Stimulated activated CD4-positive, alpha-beta T cell treated with anti-CD3 and anti-CD28 coated beads, Interleukin-15, amount 100 ng/mL, for 48 hours (primary cell): ENCODE measurements around the gene THOC2.
A peak's percentile ranks its signal among the peaks of the same experiment; 100 is the strongest.
"Not testable (repeated sequence)": the region's sequence is repeated elsewhere in the genome, so short reads cannot be mapped to it uniquely, and the experiment has no call there.

Experiments used
- DNase-seq, 2 donors: peaks; one replicate each; pipeline ENCODE4 v3.0.0-alpha.2; 2020; ENCODE audit warnings: low read depth in 2 of 2

THOC2 gene

GRCh38 chrX:123738378-123738940 is 5.6 kb upstream of the THOC2 start:
- DNase-seq, result no peak

DNA sequence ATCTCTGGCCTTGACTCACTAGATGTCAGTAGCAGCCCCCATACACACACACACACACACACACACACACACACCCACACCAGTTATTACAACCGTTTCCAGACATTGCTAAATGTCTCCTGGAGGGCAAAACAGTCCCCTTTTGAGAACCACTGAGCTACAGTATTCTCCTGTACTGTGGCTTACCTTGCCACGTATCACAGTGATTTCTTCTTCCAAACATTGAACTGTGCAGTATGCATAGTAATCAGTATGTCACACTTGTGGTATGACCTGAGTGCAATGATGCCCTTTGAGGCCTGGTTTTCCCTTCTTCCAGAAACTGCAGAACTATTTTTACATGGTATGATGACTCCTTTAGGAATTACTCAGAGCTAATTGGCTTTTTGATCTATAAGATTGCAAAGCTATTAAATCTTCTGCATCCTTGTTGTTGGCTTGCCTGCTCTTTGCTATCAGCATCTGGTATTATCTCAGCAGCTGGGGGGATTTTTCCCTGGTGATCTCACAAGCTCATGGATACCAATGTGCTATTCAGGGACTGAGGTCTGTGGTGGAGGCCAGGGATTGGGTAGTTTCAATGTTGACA is 3.6 kb upstream of the THOC2 start:
- DNase-seq, result no peak

GRCh38 chrX:123735137-123735536 is 2.3 kb upstream of the THOC2 start:
- not testable (repeated sequence) for DNase-seq

DNA sequence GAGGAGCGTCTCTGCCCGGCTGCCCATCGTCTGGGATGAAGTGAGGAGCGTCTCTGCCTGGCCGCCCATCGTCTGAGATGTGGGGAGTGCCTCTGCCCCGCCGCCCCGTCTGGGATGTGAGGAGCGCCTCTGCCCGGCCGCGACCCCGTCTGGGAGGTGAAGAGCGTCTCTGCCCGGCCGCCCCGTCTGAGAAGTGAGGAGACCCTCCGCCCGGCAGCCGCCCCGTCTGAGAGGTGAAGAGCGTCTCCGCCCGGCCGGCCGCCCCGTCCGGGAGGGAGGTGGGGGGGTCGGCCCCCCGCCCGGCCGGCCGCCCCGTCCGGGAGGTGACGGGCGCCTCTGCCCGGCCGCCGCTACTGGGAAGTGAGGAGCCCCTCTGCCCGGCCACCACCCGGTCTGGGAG is 1.2 kb upstream of the THOC2 start:
- not testable (repeated sequence) for DNase-seq

GRCh38 chrX:123731987-123732669 is 724 bp downstream of the THOC2 start:
- DNase-seq, result no peak

DNA sequence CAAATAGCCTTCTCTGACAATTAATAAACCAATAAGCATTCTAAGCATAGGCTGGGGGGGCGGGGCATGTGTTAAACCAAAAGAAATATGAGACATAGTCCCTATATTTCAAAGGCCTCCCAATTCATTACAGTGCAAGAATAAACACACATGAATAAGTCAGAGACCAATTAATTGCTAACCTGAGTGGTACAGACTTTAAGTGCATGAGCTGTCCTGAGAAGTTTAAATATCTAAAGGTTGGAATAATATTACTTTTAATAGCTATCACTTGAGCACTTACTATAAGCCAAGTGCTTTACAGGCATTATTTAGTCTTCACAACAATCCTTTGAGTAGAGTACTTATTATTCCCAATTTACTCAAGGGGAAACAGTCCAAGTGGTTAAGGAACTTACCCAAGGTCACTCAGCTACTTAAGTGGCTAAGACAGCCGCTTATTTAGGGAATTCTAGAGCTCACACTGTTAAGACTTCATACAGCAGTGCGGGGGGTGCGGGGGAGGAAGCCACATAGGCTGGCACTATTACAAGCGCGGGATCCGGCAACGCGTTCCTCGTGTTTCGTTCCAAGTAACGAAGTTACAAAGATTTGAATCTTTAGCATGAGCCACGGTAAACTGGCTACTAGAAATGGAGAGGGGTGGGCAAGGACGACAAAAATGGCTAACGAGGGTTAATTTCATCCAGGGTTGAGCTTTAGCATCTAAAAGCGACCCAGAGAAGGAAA is 1.4 kb downstream of the THOC2 start:
- DNase-seq, result peak in 1 of 2 donors; percentile 5

GRCh38 chrX:123728554-123728953 is 4.3 kb downstream of the THOC2 start:
- DNase-seq, result no peak

DNA sequence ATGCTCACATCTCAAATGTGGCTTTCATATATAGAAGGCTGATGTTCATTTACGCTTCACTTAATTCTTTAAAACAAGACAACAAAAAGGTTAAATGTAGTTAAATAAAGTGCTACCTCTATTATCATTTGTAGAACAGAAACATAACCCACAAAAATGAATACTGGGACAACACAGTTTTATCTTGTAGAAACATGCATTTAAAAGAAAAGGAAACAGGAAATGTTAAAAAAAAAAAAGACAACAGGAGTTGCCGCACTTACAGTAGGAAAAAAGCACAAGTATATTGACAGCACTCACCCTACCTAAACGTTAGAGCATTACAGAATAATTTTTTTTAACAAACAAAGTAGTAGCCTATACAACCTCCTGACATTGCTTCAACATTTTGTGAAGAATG is 4.8 kb downstream of the THOC2 start:
- no peak for DNase-seq

DNA sequence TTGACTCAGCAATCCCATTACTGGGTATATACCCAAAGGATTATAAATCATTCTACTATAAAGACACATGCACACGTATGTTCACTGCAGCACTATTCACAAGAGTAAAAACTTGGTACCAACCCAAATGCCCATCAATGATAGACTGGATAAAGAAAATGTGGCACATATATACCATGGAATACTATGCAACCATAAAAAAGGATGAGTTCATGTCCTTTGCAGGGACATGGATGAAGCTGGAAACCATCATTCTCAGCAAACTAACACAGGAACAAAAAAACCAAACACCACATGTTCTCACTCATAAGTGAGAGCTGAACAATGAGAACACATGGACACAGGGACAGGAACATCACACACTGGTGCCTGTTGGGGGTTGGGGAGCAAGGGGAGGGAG is 10.7 kb downstream of the THOC2 start:
- not testable (repeated sequence) for DNase-seq

DNA sequence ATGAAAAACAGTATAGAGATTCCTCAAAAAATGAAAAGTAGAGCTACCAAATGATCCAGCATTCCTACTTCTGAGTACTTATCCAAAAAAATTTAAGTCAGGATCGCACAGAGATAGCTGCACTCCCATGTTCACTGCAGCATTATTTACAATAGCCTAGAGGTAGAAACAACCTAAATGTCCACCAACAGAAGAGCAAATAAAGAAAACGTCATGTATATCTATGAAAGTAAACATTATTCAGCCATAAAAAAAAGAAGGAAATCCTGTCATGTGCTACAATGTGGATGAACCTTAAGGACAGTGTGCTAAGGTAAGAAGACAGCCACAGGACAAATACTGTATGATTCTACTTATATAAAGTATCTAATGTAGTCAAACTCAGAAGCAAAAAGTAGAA is 12.4 kb downstream of the THOC2 start:
- no peak for DNase-seq

DNA sequence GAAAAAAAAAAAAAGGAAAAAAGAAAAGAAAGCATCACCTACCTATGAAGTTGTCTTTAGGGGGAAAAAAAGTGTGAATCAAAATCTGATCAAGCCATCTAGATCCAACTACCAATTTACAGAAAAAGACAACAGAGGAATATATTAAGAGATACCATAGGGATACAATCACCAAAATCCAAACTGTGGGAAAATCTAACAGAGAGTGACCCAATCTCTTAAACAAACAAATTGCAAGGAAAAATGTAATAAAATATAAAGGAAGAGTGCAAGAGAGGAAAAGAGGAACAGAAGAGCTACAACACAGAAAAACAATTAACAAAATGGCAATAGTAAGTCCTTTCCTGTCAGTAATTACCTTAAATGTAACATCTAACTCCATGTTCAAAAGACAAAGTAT is 19.0 kb downstream of the THOC2 start:
- no peak for DNase-seq

DNA sequence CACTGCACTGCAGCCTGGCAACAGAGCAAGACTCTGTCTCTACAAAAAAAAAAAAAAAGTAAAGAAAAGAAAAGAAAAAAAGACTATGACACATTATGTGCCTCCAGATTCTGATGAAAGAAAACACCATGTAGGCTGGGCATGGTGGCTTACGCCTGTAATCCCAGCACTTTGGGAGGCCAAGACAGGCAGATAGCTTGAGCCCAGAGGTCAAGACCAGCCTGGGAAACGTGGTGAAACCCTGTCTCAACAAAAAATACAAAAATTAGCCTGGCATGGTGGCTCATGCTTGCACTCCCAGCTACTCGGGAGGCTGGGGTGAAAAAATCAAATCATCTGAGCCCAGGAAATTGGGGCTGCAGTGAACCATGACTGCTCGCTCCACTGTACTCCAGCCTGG is 19.4 kb downstream of the THOC2 start:
- DNase-seq, result no peak

- not testable (repeated sequence) for DNase-seq
These were observed 21.7 kb downstream of the THOC2 start for GRCh38 chrX:123711201-123711600.

GRCh38 chrX:123704781-123705180 is 28.1 kb downstream of the THOC2 start:
- DNase-seq, result no peak

GRCh38 chrX:123698979-123699520 is 33.8 kb downstream of the THOC2 start:
- no peak for DNase-seq

DNA sequence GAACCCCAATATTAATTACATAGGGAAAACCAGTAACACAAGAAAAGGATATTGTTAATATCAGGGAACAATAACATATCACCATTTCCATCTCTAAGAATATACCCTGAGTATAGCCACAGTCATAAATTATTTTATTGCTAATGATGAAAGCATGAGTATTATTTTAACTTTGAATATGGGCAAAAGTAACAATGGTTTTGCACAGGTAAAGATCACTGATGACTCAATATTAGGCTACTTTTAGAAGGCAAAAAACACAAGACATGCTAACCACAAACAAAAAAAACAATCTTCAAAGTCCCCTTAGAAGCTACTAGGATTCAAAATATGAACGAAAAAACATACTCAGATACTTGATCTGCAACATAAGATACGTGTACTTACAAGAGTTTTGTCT is 36.5 kb downstream of the THOC2 start:
- DNase-seq, result no peak

- no peak for DNase-seq
These were observed 37.6 kb downstream of the THOC2 start for GRCh38 chrX:123695242-123695641.

GRCh38 chrX:123691776-123692175 is 41.1 kb downstream of the THOC2 start:
- no peak for DNase-seq

GRCh38 chrX:123688524-123688923 is 44.3 kb downstream of the THOC2 start:
- no peak for DNase-seq

DNA sequence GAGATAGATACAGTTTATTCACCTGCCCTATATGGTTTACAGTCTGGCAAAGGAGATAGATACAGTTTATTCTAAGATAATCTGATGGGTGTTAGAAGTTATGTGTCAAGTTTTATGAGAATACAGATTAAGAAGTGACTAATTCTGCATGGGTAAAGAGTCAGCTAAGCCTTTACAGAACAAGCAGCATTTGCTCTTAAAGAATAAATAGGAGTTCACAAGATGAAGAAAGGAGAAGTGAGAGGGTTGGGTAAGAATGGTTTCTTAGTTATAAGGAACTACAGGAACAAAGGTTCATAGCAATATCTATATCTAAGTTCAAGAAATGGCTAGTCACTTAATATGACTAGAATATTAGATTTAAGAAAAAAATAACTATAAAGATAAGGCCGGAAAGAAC is 47.6 kb downstream of the THOC2 start:
- no peak for DNase-seq

DNA sequence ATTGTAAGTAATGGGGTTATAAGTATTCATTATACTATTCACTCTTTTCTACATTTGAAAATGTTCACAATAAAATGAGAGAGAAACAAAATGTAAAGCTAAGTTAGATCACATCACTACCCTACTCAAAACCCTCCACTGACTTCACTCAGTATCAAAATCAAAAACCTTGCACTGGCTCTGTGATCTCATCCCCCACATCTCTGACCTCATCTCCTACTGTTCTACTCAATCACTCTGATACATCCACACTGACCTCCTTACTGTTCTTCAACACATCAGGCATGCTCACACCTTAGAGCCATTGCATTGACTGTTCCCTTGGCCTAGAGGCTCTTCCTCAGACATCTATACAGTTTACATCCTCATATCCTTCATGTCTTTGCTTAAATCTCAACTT is 50.7 kb downstream of the THOC2 start:
- no peak for DNase-seq

DNA sequence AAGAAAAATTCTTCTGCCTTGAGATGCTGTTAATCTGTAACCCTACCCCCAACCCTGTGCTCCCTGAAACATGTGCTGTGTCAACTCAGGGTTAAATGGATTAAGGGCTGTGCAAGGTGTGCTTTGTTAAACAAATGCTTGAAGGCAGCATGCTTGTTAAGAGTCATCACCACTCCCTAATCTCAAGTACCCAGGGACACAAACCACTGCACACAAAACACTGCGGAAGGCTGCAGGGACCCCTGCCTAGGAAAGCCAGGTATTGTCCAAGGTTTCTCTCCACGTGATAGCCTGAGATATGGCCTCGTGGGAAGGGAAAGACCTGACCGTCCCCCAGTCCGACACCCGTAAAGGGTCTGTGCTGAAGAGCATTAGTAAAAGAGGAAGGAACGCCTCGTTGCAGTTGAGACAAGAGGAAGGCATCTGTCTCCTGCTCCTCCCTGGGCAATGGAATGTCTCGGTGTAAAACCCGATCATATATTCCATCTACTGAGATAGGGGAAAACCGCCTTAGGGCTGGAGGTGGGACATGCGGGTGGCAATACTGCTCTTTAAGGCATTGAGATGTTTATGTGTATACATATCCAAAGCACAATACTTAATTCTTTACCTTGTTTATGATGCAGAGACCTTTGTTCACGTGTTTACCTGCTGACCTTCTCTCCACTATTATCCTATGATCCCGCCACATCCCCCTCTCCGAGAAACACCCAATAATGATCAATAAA is 53.0 kb downstream of the THOC2 start:
- not testable (repeated sequence) for DNase-seq
